Stimulated activated CD8-positive, alpha-beta memory T cell treated with anti-CD3 and anti-CD28 coated beads, Interleukin-4, amount 100 ng/mL, for 24 hours (primary cell): ENCODE measurements around the gene LSM2.

Experiments
- DNase-seq: peaks from one replicate; pipeline ENCODE4 v3.0.0-alpha.2; 2020; ENCODE audit warnings: low read depth

LSM2 gene

DNA sequence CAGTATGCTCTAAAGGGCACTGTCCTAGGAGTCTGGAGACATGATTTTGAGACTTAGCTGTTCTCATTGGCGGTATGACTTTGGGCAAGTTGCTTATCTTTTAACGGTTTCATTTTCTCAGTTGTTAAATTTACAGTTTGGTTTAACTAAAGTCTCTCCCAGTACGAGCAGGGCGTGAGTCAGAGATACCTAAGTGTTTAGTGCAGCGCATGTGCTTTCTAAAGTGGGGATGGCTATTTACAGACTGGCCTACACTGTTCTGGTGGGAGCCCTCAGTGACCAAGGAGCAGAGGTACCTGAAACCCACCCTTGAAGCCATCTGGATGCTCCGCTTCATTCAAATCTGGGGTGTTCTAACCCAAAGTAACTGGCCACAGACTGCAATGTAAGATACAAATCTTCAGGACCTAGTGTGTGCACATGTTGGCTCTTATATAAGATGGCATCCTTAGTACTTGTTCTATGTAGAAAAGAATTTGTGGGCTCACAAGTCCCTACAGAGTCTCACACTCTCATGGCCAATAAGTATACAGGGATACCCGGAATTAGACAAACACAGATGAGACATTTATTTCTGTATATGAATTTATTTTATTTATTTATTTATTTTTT lies 56.2 kb downstream of the LSM2 start:
- no peak for DNase-seq

GRCh38 chr6:31749301-31750036 lies 57.3 kb downstream of the LSM2 start:
- DNase-seq, result no peak
